Midbrain (tissue), 1 donor: ENCODE measurements around the gene VASH1.

ENCODE experiments used
- DNase-seq: peaks from one replicate; lab custom pipeline; 2025; lab: John Stamatoyannopoulos, UW

Gene VASH1

GRCh38 chr14:76832503-76832988, 71.3 kb downstream of the VASH1 start:
- peak; percentile 13 for DNase-seq
